ENCODE data around the gene SPATA33. TPM values are rescaled to one million over a fixed set of nuclear protein-coding genes. Genes with fewer than 3 reads are reported as not detected.

The SPATA33 gene
- total RNA-seq, 1 experiment from 2014 or later = 7.2 TPM

DNA sequence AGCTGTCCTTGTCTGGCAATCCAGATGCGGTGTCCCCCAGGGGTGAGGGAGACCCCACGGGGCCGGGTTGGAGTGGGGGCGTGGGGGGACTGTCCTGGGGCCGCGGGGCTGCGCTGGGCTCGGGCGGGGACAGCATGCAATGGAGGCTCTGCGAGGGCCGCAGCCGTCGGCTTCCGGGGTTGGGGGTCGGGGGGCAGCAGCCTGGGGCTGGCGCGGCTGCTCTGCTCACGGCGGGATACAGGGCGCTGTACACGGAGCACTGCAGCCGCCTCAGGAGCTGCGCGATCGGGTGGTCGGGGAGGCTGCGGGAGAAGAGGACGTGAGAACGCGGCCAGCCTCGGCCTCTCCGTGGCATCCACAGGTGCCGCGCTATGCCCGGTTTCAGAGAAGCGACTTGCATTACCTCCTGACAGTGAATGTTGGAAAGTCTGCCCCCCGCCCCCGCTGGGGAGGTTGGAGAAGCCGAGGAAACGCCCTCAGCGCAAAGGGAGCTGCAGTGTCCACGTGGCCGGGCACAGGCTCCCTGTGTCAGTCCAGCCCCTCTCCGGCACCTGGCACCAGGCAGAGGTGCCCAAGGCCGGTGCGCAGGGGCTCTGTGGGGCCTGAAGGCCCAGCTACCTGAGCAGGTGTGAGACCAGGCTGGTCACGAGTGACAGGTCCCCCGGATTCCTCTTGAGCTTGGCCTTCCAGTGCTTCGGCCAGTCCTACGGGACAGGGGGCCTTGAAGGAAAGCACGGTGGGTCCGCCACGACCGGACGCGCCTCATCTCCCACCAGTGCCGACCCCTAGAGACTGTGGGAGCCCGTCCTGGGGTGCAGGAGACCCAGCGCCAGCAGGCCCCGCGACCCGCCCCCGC, 53.3 kb downstream of the SPATA33 start:
- no peak for DNase-seq (ENCODE audit: unreplicated experiment)
- no peaks in the 10 kb centered on the region for H3K9me3 Mint-ChIP-seq (ENCODE audit: unreplicated experiment)
- POLR2A ChIA-PET = interaction anchor here (0.6 to 2.4 kb wide), 5 partner anchors 9 to 24 kb away, joined by 3 to 23 read pairs (median 4); partner anchors contain the start of genes CDK10, SPATA2L and VPS9D1

DNA sequence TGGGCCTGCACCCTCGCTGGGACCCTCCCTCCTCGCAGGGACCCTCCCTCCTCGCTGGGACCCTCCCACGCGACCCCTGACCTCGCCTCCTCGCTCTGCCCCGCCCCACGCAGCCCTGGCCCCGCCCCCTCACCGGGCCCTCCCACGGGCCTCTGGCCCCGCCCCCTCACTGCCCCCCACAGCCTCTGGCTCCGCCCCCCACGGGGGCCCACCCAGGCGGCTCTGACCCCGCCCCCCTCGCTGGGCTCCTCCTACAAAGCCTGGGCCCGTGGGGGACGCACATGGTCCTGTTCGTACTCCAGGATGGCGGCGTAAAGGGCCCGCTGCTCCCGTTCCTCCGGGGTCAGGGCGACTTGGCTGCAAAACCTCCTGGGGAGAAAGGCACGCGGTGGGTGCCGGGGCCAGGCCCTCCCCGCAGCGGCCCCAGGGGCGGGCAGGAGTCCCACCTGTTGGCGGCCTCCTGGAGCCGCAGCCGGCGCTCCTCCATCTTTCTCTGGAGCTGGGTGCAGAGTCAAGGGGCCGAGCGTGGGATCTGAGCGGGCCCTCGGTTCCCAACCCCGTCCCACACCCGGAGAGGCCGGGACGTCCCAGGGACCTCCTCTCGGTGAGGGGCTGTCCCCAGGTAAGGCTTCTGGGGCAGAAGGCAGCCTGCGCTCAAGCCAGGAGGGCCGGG, 54.1 kb downstream of the SPATA33 start:
- H3K27me3 Mint-ChIP-seq (ENCODE audit: insufficient read depth, unreplicated experiment) = no peaks in the 10 kb centered on the region
- peaks cover 21% of the 10 kb centered on the region for H3K36me3 Mint-ChIP-seq (ENCODE audit: insufficient read depth, unreplicated experiment)
- H3K4me3 Mint-ChIP-seq (ENCODE audit: unreplicated experiment) = peak overlapping the region; percentile 75
- peak overlapping the region; percentile 19 for H3K27ac Mint-ChIP-seq (ENCODE audit: low read depth, unreplicated experiment)
- POLR2A ChIA-PET = interaction anchor here (0.7 to 2.4 kb wide), 3 partner anchors 8 to 136 kb away, joined by 3 to 23 read pairs (median 4); partner anchors contain the start of genes SPATA2L and VPS9D1
- DNase-seq (ENCODE audit: unreplicated experiment) = peak; percentile 83
- CTCF ChIA-PET = interaction anchor here (0.5 kb wide), 1 partner anchor 135 kb away, joined by 3 read pairs; no protein-coding TSS in a partner anchor
- no peaks in the 10 kb centered on the region for H3K9me3 Mint-ChIP-seq (ENCODE audit: unreplicated experiment)
- intact Hi-C loops (cut with micrococcal nuclease) = no loop called here
- no peak for TF ChIP-seq CTCF (IDR thresholded peaks at IDR 0.05; ENCODE audit: unreplicated experiment)
- H3K4me1 Mint-ChIP-seq (ENCODE audit: insufficient read depth, unreplicated experiment) = no peaks in the 10 kb centered on the region
- BruUV-seq (replicated peaks) = TSS peak; percentile 68

More for the DNA sequence above, 53.3 kb downstream of the SPATA33 start:
- no peak for TF ChIP-seq CTCF (IDR thresholded peaks at IDR 0.05; ENCODE audit: unreplicated experiment)
- H3K27me3 Mint-ChIP-seq (ENCODE audit: insufficient read depth, unreplicated experiment) = no peaks in the 10 kb centered on the region
- peaks cover 21% of the 10 kb centered on the region for H3K36me3 Mint-ChIP-seq (ENCODE audit: insufficient read depth, unreplicated experiment)
- CTCF ChIA-PET = interaction anchor here (0.5 kb wide), 1 partner anchor 710 kb away, joined by 3 read pairs; no protein-coding TSS in a partner anchor
- H3K27ac Mint-ChIP-seq (ENCODE audit: low read depth, unreplicated experiment) = no peak overlapping the region
- no peaks in the 10 kb centered on the region for H3K4me1 Mint-ChIP-seq (ENCODE audit: insufficient read depth, unreplicated experiment)
- peak overlapping the region; percentile 75 for H3K4me3 Mint-ChIP-seq (ENCODE audit: unreplicated experiment)
- intact Hi-C loops (cut with micrococcal nuclease) = no loop called here
- BruUV-seq (replicated peaks) = no TSS peak

- peak overlapping the region; percentile 19 for H3K27ac Mint-ChIP-seq (ENCODE audit: low read depth, unreplicated experiment)
These were observed 54.7 kb downstream of the SPATA33 start for GRCh38 chr16:89712274-89712781.

More at GRCh38 chr16:89712274-89712781, 54.7 kb downstream of the SPATA33 start:
- POLR2A ChIA-PET = interaction anchor here (0.7 to 2.4 kb wide), 5 partner anchors 8 to 136 kb away, joined by 3 to 23 read pairs (median 4); partner anchors contain the start of genes SPATA2L and VPS9D1
- Mint-ChIP-seq H3K9me3 (ENCODE audit: unreplicated experiment) (no peaks in the 10 kb centered on the region), H3K4me3 (ENCODE audit: unreplicated experiment) (peak overlapping the region; percentile 75), H3K36me3 (ENCODE audit: insufficient read depth, unreplicated experiment) (peaks cover 23% of the 10 kb centered on the region), H3K27me3 (ENCODE audit: insufficient read depth, unreplicated experiment) (no peaks in the 10 kb centered on the region), H3K4me1 (ENCODE audit: insufficient read depth, unreplicated experiment) (no peaks in the 10 kb centered on the region)
- CTCF ChIA-PET = interaction anchor here (0.5 kb wide), 1 partner anchor 134 kb away, joined by 3 read pairs; no protein-coding TSS in a partner anchor
- no peak for TF ChIP-seq CTCF (IDR thresholded peaks at IDR 0.05; ENCODE audit: unreplicated experiment)
- peak; percentile 18 for DNase-seq (ENCODE audit: unreplicated experiment)
- intact Hi-C loops (cut with micrococcal nuclease) = no loop called here
- BruUV-seq (replicated peaks) = no TSS peak
